Upper lobe of left lung (tissue), 4 donors: ENCODE data around the gene CDKL1.

Source experiments
- CTCF ChIP-seq, 6 experiments: fragments of 450-650 bp in 4 of 6; fragments of 200-600 bp in 2 of 6; sonication (generic) in 2 of 6; IDR thresholded peaks; one replicate each; pipeline ENCODE4 v1.5.1; 2016 to 2019; ENCODE audit warnings: antibody characterized with exemption in 6 of 6
- EP300 ChIP-seq, 4 donors: sonication (generic); formaldehyde crosslinking; IDR thresholded peaks; one replicate each; pipeline ENCODE4 v1.5.1; 2017; ENCODE audit warnings: antibody characterized with exemption in 4 of 4, control low read depth in 2 of 4
- POLR2A ChIP-seq, 4 donors: fragments of 450-650 bp; IDR thresholded peaks; one replicate each; pipeline ENCODE4 v1.5.1; 2016 to 2017; ENCODE audit warnings: antibody characterized with exemption in 4 of 4, mild to moderate bottlenecking in 2 of 4

GRCh38 chr14:50387548-50387947, 9.1 kb downstream of the CDKL1 start:
- TF ChIP-seq CTCF (IDR thresholded peaks at IDR 0.05) (no peak), POLR2A (IDR thresholded peaks at IDR 0.05) (no peak), EP300 (IDR thresholded peaks at IDR 0.05) (no peak)
